Keratinocyte (primary cell): ENCODE measurements around the gene RAB11FIP3. TPM values are rescaled to one million over a fixed set of nuclear protein-coding genes. Genes with fewer than 3 reads are reported as not detected.

Experiments
- DNase-seq: peaks from one replicate; pipeline ENCODE4 v3.0.0-alpha.2; 2011; ENCODE audit warnings: low read depth, missing footprints, low spot score
- FAIRE-seq: peaks from 2 replicates; lab custom pipeline; 2011; peaks lifted over from hg19 to GRCh38; lab: Jason Lieb, UNC
- H2AFZ ChIP-seq: 2 replicates; pipeline ENCODE4 v1.6.0; 2012; ENCODE audit warnings: low read length, control low read depth, inconsistent platforms; ENCODE audit not compliant: control insufficient read depth
- H3K27ac ChIP-seq: 2 replicates; pipeline ENCODE4 v1.5.1; 2011; ENCODE audit warnings: low read length; ENCODE audit not compliant: control insufficient read depth, insufficient read depth
- H3K27me3 ChIP-seq: 3 replicates; pipeline ENCODE4 v1.6.0; 2011; ENCODE audit warnings: low read length; ENCODE audit not compliant: control insufficient read depth, insufficient read depth; ENCODE audit errors: extremely low read depth
- H3K36me3 ChIP-seq, 2 experiments: 2 replicates in 1 of 2; 3 replicates in 1 of 2; pipeline ENCODE4 v1.5.1; 2011; ENCODE audit warnings: low read length in 2 of 2, mild to moderate bottlenecking in 1 of 2; ENCODE audit not compliant: control insufficient read depth in 2 of 2, insufficient read depth in 2 of 2; ENCODE audit errors: extremely low read depth in 1 of 2
- H3K4me1 ChIP-seq: 3 replicates; pipeline ENCODE4 v1.5.1; 2011; ENCODE audit warnings: low read length; ENCODE audit not compliant: control insufficient read depth, insufficient read depth; ENCODE audit errors: extremely low read depth
- H3K4me2 ChIP-seq: 3 replicates; pipeline ENCODE4 v1.6.0; 2011; ENCODE audit warnings: low read depth, low read length; ENCODE audit not compliant: control insufficient read depth, insufficient read depth; ENCODE audit errors: extremely low read depth
- H3K4me3 ChIP-seq, 3 experiments: fragments of 200-600 bp in 1 of 3; sonication (generic) in 1 of 3; 2 replicates in 2 of 3; 3 replicates in 1 of 3; pipeline ENCODE4 v1.5.1; 2011 to 2016; ENCODE audit warnings: low read length in 3 of 3, mild to moderate bottlenecking in 3 of 3, control low read depth in 2 of 3, inconsistent platforms in 1 of 3, low read depth in 1 of 3, mixed read lengths in 1 of 3, mixed run types in 1 of 3, moderate library complexity in 1 of 3; ENCODE audit not compliant: control insufficient read depth in 2 of 3, insufficient read depth in 2 of 3; ENCODE audit errors: extremely low read depth in 1 of 3
- H3K79me2 ChIP-seq: 2 replicates; pipeline ENCODE4 v1.6.0; 2012; ENCODE audit warnings: low read length; ENCODE audit not compliant: control insufficient read depth, insufficient read depth
- H3K9ac ChIP-seq: 3 replicates; pipeline ENCODE4 v1.6.0; 2011; ENCODE audit warnings: low read length; ENCODE audit not compliant: control insufficient read depth, insufficient read depth; ENCODE audit errors: extremely low read depth
- H3K9me1 ChIP-seq: 3 replicates; pipeline ENCODE4 v1.6.0; 2011; ENCODE audit warnings: low read length; ENCODE audit not compliant: control insufficient read depth, insufficient read depth; ENCODE audit errors: extremely low read depth
- H3K9me3 ChIP-seq: 2 replicates; pipeline ENCODE4 v1.5.1; 2012; ENCODE audit warnings: low read depth, low read length; ENCODE audit not compliant: control insufficient read depth
- H4K20me1 ChIP-seq: 3 replicates; pipeline ENCODE4 v1.6.0; 2011; ENCODE audit warnings: low read length; ENCODE audit not compliant: control insufficient read depth, insufficient read depth; ENCODE audit errors: extremely low read depth
- CTCF ChIP-seq, 3 experiments: IDR thresholded peaks in 1 of 3; conservative IDR thresholded peaks in 1 of 3; optimal IDR thresholded peaks in 1 of 3; 2 replicates in 2 of 3; 3 replicates in 1 of 3; pipeline versions ENCODE3 to v1.5.1; 2011; ENCODE audit warnings: low read length in 3 of 3, mild to moderate bottlenecking in 3 of 3, moderate library complexity in 2 of 3, control low read depth in 1 of 3, inconsistent platforms in 1 of 3; ENCODE audit not compliant: insufficient read depth in 2 of 3; ENCODE audit errors: extremely low read depth in 1 of 3
- EZH2 ChIP-seq: IDR thresholded peaks from one replicate; pipeline ENCODE4 v1.6.1; 2012; ENCODE audit warnings: inconsistent platforms, mild to moderate bottlenecking, low read length, moderate library complexity
- dilution Hi-C: fragments of 300-500 bp; cut with MboI; formaldehyde crosslinking; loops from one replicate; pipeline ENCODE4 v1.7.0; 2020; ENCODE audit warnings: low sequenced_read_pairs; ENCODE audit not compliant: extremely low pct_ligation_motif_present
- polyA plus RNA-seq, 5 experiments: library from polyadenylated mRNA; depleted of rRNA in 3 of 5; stranded (reverse) in 3 of 5; stranded (forward) in 1 of 5; unstranded in 1 of 5; fragments of >200 nt; gene quantifications; 1 replicate in 1 of 5; 2 replicates in 3 of 5; 3 replicates in 1 of 5; pipeline versions ENCODE4 v1.2.1 to v1.2.3, GENCODE V29; 2011 to 2012; ENCODE audit warnings: missing spikeins in 2 of 5, low read depth in 1 of 5, low replicate concordance in 1 of 5

The RAB11FIP3 gene
- polyA plus RNA-seq, 1 donor (not counting 4 experiments of a cell fraction or from before 2014, with no cell fraction given), result 6.4 TPM

GRCh38 chr16:533391-534123, 108.1 kb downstream of the RAB11FIP3 start:
- FAIRE-seq, result no peak
- Histone ChIP-seq H3K4me2 (no peak overlapping the region), H3K4me3 (no peak overlapping the region), H2AFZ (no peak overlapping the region), H3K27ac (no peak overlapping the region), H4K20me1 (peaks cover 47% of the 10 kb centered on the region), H3K36me3 (peaks cover 7 to 19% of the 10 kb centered on the region in 2 experiments), H3K9me1 (peaks cover 4% of the 10 kb centered on the region), H3K79me2 (peaks cover 93% of the 10 kb centered on the region), H3K9ac (no peak overlapping the region), H3K9me3 (no peaks in the 10 kb centered on the region), H3K27me3 (no peaks in the 10 kb centered on the region), H3K4me1 (peaks cover 21% of the 10 kb centered on the region)
- no peak for DNase-seq
- TF ChIP-seq CTCF (optimal IDR thresholded peaks at IDR 0.05 in 1 of 3, IDR thresholded peaks at IDR 0.05 in 1 of 3, conservative IDR thresholded peaks at IDR 0.05 in 1 of 3; ENCODE audit: extremely low read depth in 1 of 3, insufficient read depth in 2 of 3, low read length in 3 of 3), result no peak
- TF ChIP-seq EZH2, result no peak
- dilution Hi-C loops, result no loop called here

GRCh38 chr16:534135-534534, 108.7 kb downstream of the RAB11FIP3 start:
- Histone ChIP-seq H3K4me3 (no peak overlapping the region), H3K4me2 (no peak overlapping the region), H3K9me1 (peaks cover 4% of the 10 kb centered on the region), H3K27me3 (no peaks in the 10 kb centered on the region), H2AFZ (no peak overlapping the region), H4K20me1 (peaks cover 46% of the 10 kb centered on the region), H3K36me3 (peaks cover 7 to 19% of the 10 kb centered on the region in 2 experiments), H3K27ac (no peak overlapping the region), H3K79me2 (peaks cover 93% of the 10 kb centered on the region), H3K9me3 (no peaks in the 10 kb centered on the region), H3K4me1 (peaks cover 17% of the 10 kb centered on the region), H3K9ac (no peak overlapping the region)
- dilution Hi-C loops, result no loop called here
- DNase-seq, result no peak
- no peak for FAIRE-seq
- TF ChIP-seq EZH2 (no peak), CTCF (optimal IDR thresholded peaks at IDR 0.05 in 1 of 3, IDR thresholded peaks at IDR 0.05 in 1 of 3, conservative IDR thresholded peaks at IDR 0.05 in 1 of 3; ENCODE audit: extremely low read depth in 1 of 3, insufficient read depth in 2 of 3, low read length in 3 of 3) (no peak)
